ENCODE data around the gene KMT2C. TPM values are rescaled to one million over a fixed set of nuclear protein-coding genes. Genes with fewer than 3 reads are reported as not detected.

KMT2C gene
- total and polyA plus RNA-seq, 10 of the 15 experiments (the other 5 are each of a cell fraction or from before 2014, with no cell fraction given) = 3.3 to 45.2 (median 19.2) TPM

DNA sequence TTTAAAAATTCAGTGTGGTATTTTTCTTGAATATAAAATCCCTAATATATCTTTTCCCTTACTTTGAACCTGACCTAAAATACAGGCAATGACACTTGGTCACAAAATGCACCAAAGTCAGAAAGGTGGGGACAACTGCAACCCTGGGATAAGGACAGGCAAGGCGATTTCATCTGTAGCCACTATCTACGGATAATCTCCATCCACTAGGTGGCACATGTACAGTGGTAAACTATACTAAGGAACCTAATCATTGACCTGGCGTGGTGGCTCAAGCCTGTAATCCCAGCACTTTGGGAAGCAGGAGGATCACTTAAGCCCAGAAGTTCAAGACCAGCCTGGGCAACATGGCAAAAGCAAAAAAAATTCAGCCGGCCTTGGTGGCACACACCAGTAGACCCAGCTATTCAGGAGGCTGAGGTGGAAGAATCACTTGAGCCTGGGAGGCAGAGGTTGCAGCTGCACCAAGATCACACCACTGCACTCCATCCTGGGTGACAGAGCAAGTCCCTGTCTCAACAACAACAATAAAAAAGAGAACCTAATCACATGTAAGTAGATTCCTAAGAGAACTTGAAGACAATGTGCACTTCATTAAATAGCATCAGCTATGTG lies 98.9 kb downstream of the KMT2C start:
- intact Hi-C loops (cut with micrococcal nuclease; ENCODE audit: unreplicated experiment) = loop anchor here (1.0 to 10.0 kb wide), 3 partner anchors 98 to 370 kb away; no protein-coding TSS in a partner anchor
- no peak for DNase-seq (ENCODE audit: low read depth, low spot score)
- TF ChIP-seq ZNF217 (IDR thresholded peaks at IDR 0.05) = no peak
- no peak for TF ChIP-seq SP1 (IDR thresholded peaks at IDR 0.05; ENCODE audit: low read depth, low read length)
- no peak for TF ChIP-seq STAT1 (conservative IDR thresholded peaks at IDR 0.05)
- no peak for TF ChIP-seq IRF5 (IDR thresholded peaks at IDR 0.05; ENCODE audit: borderline replicate concordance)
- peak; percentile 51 to 57 (median 57); a peak in 5 of 6 replicates for TF ChIP-seq CTCF (IDR thresholded peaks at IDR 0.05 in 2 of 3, conservative IDR thresholded peaks at IDR 0.05 in 1 of 3; ENCODE audit: control insufficient read depth in 2 of 3, extremely low read depth in 1 of 3, insufficient read depth in 1 of 3, low read depth in 3 of 3, low read length in 3 of 3)
- TF ChIP-seq MTA3 (IDR thresholded peaks at IDR 0.05; ENCODE audit: borderline replicate concordance, low read length) = no peak
- no peak for TF ChIP-seq SMARCA5 (IDR thresholded peaks at IDR 0.05)
- no peak for TF ChIP-seq IRF3 (IDR thresholded peaks at IDR 0.05)
- TF ChIP-seq CUX1 (IDR thresholded peaks at IDR 0.05; ENCODE audit: insufficient replicate concordance, low read depth, low read length) = no peak
- TF ChIP-seq ZNF207 (IDR thresholded peaks at IDR 0.05; ENCODE audit: borderline replicate concordance) = no peak
- TF ChIP-seq HSF1 (IDR thresholded peaks at IDR 0.05; ENCODE audit: low read depth, low read length) = no peak

More for the DNA sequence above, 98.9 kb downstream of the KMT2C start:
- Histone ChIP-seq H3K36me3 (ENCODE audit: control insufficient read depth in 2 of 2, insufficient read depth in 2 of 2, low read length in 1 of 2) (no peaks in the 10 kb centered on the region; a peak in 1 of 4 replicates), H3K27me3 (replicated peaks in 1 of 2; ENCODE audit: control insufficient read depth in 2 of 2, insufficient read depth in 2 of 2, low read length in 1 of 2) (no peaks in the 10 kb centered on the region), H4K20me1 (ENCODE audit: control insufficient read depth, insufficient read depth) (no peaks in the 10 kb centered on the region; the same call in 1 of the 2 replicates), H3K4me2 (ENCODE audit: control insufficient read depth, insufficient read depth) (peak overlapping the region; percentile 31), H3K4me1 (ENCODE audit: control insufficient read depth, insufficient read depth, low read length) (peaks cover 31% of the 10 kb centered on the region; the same call in 1 of the 2 replicates), H3K4me3 (peak overlapping the region; percentile 8; the same call in 1 of the 2 replicates), H3K9me3 (replicated peaks; ENCODE audit: control insufficient read depth, insufficient read depth, low read length) (no peaks in the 10 kb centered on the region), H3K9ac (ENCODE audit: control insufficient read depth, insufficient read depth, low read length) (no peak overlapping the region), H3K79me2 (ENCODE audit: control insufficient read depth, insufficient read depth, low read length) (peaks cover 80% of the 10 kb centered on the region), H2AFZ (ENCODE audit: control insufficient read depth, low read depth, low read length) (no peak overlapping the region), H3K27ac (ENCODE audit: control insufficient read depth, insufficient read depth) (no peak overlapping the region)
- CTCF ChIA-PET = interaction anchor here (0.7 to 4.0 kb wide), 27 partner anchors 12 to 374 kb away, joined by 3 to 48 read pairs (median 4); no protein-coding TSS in a partner anchor
- SMC1A ChIA-PET (ENCODE audit: uncharacterized antibody, unreplicated experiment) = interaction anchor here (0.6 to 7.3 kb wide), 16 partner anchors 12 to 370 kb away, joined by 3 to 67 read pairs (median 4); no protein-coding TSS in a partner anchor
- WGBS (ENCODE audit: insufficient coverage, insufficient replicate concordance, low lambda C conversion rate, missing lambda C conversion rate) = 25% methylated on average over 4 of the region's 4 CpGs
- no TSS peak for BruUV-seq (replicated peaks)
- POLR2A ChIA-PET = interaction anchor here (0.9 to 2.1 kb wide), 5 partner anchors 12 to 97 kb away, joined by 4 to 6 read pairs (median 6); no protein-coding TSS in a partner anchor
- no peak for FAIRE-seq
- ATAC-seq = peak; percentile 90
- RAD21 ChIA-PET (ENCODE audit: unreplicated experiment) = interaction anchor here (0.8 to 4.2 kb wide), 8 partner anchors 19 to 370 kb away, joined by 3 to 51 read pairs (median 6); no protein-coding TSS in a partner anchor
- in situ Hi-C loops (cut with MboI) = loop anchor here (5.0 kb wide), 1 partner anchor 370 kb away; no protein-coding TSS in a partner anchor

All from GM12878 (cell line).